DOHH2 (cell line): ENCODE measurements around the gene ACSL1.

Source experiments
- EZH2phosphoT487 ChIP-seq: fragments of 200-600 bp; sonication (generic); IDR thresholded peaks from 2 replicates; pipeline ENCODE4 v1.6.1; 2017; ENCODE audit warnings: borderline replicate concordance, mild to moderate bottlenecking, antibody characterized with exemption, low read length, moderate library complexity, mixed read lengths
- TF ChIP-seq, protein P1 (sequence below): fragments of 200-600 bp; sonication (generic); IDR thresholded peaks from one replicate; pipeline ENCODE4 v1.5.1; 2014; ENCODE audit warnings: antibody characterized with exemption, mild to moderate bottlenecking, low read depth, low read length; ENCODE audit not compliant: poor library complexity, severe bottlenecking

GRCh38 chr4:184823014-184823413, 2.8 kb downstream of the ACSL1 start:
- TF ChIP-seq, protein P1, sequence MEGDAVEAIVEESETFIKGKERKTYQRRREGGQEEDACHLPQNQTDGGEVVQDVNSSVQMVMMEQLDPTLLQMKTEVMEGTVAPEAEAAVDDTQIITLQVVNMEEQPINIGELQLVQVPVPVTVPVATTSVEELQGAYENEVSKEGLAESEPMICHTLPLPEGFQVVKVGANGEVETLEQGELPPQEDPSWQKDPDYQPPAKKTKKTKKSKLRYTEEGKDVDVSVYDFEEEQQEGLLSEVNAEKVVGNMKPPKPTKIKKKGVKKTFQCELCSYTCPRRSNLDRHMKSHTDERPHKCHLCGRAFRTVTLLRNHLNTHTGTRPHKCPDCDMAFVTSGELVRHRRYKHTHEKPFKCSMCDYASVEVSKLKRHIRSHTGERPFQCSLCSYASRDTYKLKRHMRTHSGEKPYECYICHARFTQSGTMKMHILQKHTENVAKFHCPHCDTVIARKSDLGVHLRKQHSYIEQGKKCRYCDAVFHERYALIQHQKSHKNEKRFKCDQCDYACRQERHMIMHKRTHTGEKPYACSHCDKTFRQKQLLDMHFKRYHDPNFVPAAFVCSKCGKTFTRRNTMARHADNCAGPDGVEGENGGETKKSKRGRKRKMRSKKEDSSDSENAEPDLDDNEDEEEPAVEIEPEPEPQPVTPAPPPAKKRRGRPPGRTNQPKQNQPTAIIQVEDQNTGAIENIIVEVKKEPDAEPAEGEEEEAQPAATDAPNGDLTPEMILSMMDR, result no peak
- no peak for TF ChIP-seq EZH2phosphoT487
